HG02943 (cell line): ENCODE measurements around the gene NXPH1.

Source experiments
- ATAC-seq: cut with Tn5 transposase; IDR thresholded peaks from one replicate; pipeline ENCODE4 v1.9.1; 2021; ENCODE audit warnings: mild to moderate bottlenecking, low read depth, moderate library complexity; ENCODE audit not compliant: unreplicated experiment

NXPH1 gene

GRCh38 chr7:8585591-8585990 lies 152.2 kb downstream of the NXPH1 start:
- no peak for ATAC-seq

DNA sequence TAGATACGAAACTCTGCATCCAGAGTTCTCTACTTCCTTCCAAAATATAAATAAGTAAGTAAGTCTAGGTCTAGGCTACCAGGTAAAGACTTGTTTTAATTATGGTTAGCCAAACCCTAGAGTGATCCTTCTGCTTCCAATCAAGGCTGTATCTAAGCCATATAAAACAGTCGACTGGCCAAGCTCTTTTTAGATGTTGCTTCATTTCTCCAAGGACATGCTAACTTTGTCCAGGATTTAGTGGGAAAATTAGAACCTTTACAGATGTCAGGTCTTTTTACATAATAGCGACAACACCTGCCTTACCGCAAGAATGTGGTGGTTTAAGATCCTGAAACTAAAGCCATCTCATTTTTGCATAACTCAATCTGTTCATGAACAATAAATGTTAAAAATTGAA lies 156.8 kb downstream of the NXPH1 start:
- no peak for ATAC-seq

DNA sequence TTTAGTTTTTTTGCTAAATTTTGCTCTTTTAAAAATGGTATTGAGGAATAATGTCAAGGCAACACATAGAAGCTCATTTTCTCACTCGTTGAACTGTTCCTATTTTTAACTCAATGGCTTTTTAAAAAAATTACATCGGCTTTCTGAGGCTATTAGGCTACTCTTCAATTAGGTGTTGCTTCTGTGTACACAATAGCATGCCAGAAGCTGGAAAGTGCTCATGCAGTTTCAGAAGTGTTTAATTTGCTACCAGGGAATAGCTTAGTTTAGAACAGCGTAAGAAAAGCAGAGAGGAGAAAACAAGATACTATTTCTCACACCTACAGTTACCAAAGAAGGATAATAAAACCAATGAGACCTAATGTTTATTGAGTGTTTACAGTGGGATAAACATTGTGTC lies 157.4 kb downstream of the NXPH1 start:
- ATAC-seq = no peak

DNA sequence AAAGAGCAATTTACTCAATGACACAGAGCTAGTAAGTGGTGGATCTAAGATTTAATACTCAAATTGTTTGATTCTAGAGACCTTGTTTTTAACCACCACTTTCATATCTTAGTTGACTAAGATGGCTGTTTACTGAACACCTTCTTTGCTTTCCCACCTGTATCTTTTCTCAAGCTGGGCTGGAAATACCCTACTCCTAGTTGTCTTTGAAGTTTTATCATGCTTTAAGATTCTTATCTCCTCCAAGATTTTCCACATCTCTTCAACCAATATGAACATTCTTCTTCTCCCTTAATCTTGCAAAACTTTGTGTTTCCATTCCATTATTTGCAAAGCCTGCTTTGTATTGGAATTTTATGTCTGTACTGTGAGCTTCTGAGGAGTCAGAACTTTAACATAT lies 157.9 kb downstream of the NXPH1 start:
- no peak for ATAC-seq

- no peak for ATAC-seq
Observed at GRCh38 chr7:8592167-8592566, 158.8 kb downstream of the NXPH1 start.

GRCh38 chr7:8594115-8594514 lies 160.7 kb downstream of the NXPH1 start:
- ATAC-seq = no peak

GRCh38 chr7:8597565-8597964 lies 164.2 kb downstream of the NXPH1 start:
- ATAC-seq = no peak

- no peak for ATAC-seq
Observed at GRCh38 chr7:8601121-8601520, 167.7 kb downstream of the NXPH1 start.

DNA sequence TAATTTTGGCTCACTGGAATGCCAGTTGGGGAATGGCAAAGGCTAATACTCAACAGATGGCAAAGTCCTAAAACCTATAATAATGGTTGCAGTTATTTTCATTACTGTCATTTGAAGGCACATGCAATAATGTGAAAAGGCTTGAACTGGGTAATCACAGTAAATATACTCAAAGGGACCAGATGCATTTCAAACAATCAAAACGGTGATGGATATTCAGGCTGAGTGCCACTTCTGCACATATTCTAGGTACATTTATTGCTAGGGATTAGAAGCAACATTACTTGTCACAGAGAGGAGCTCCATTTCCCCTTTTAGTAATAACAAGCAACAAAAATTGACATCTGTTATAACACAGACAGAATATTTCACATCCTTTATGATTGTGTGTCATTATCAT lies 171.8 kb downstream of the NXPH1 start:
- no peak for ATAC-seq

DNA sequence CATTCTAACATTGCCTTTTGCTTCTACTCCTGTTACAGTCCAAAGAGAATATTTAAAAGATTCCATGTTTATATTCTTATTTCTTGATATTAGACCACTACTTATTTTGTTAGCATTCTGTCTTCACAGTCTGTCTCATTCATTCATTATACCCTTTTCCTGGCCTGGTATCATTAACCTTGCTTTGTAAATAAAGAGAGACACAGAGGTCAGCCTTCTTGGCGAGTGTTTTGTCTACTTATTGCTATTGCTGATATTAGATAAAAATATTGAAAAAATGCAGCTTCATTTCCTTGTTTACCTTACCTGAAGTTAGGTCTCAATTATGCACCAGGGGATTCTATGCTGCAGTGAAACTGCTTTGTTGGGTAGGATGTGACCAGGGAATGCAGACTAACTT lies 179.2 kb downstream of the NXPH1 start:
- ATAC-seq = no peak

- ATAC-seq = no peak
Observed at GRCh38 chr7:8613191-8613590, 179.8 kb downstream of the NXPH1 start.

GRCh38 chr7:8615019-8615418 lies 181.6 kb downstream of the NXPH1 start:
- no peak for ATAC-seq

DNA sequence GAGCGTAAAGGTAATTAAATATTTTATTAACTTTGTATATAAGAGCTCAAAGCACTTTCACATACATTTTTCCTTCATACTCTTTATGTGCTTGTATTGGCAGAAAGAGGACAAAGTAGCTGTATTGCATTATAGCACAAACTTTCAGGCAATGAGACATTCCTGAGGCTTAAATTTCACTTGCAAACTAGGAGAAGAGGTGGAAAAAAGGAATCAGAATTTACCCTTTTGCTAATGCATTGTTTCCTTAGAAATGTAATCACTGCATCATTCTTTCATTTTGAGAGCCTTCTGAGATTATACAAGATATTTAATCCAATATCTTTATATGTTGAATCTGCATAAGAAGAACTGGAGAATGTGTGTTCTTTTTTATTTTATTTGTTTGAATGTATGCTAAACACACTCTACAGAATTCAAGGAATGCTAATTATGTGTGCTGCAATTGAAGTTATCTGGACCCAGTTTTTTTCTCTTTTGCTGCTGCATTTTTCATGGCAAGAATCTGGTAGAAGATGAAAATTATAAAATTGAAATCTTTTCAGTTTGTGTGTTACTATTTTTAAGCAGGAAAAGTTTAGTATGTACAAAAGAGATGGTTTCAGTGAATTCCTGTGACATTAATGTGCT lies 185.1 kb downstream of the NXPH1 start:
- no peak for ATAC-seq

- no peak for ATAC-seq
Observed at GRCh38 chr7:8620169-8620568, 186.8 kb downstream of the NXPH1 start.

DNA sequence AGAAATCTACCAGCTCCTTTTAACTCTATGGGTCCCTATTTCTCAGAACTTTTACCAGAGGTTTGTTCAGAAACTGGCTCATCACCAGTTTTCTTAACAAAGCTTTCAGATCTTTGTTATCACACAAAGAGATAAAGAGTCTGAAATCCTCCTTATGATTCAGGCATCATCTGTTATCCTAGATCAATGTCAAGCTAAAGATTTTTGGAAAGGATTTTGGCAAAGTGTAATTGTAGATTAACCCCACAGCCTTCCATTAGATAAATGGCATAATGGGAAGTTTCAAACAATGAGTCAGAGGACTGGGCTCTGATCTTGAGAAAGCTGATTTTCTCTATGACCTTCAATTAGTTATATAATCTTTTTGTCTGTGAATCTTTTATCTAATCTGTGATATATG lies 192.2 kb downstream of the NXPH1 start:
- ATAC-seq = no peak

DNA sequence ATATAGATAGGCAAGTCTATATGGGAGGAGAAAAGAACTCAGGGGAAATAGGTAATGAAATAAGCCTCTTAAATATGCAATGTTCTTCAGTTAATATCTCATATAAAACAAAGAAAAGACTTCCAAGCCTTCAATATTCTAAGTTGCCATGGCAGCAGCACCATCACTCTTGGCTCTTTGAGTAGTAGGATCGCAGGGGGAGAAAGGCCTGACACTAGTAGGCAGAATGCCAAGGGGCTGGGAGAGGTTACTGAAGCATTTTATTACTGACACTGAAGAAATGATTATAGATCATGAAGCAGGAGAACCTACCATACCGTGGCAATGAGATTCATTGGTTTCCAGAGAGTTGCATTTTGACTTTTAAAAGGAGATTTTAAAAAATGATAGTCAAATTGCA lies 193.9 kb downstream of the NXPH1 start:
- ATAC-seq = no peak

- no peak for ATAC-seq
Observed at GRCh38 chr7:8628656-8629055, 195.2 kb downstream of the NXPH1 start.

DNA sequence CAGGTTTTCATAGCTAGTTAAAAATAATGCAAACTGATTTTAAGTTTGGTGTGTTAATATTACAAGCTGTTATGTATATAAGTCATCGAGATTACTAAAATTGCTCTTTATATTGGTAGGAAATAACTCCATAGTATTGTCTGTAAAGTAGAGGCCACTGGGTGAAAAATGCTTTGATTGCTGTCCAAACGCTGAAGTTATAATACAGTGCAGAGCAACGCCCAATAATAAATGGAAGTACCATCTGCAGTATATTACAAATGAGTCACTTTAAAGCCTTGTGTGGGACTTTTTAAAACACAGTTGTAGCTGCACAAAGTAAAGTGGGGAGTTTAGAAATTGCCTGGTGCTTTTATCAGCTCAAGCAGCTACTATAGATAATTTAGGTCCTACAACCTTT lies 196.1 kb downstream of the NXPH1 start:
- no peak for ATAC-seq

DNA sequence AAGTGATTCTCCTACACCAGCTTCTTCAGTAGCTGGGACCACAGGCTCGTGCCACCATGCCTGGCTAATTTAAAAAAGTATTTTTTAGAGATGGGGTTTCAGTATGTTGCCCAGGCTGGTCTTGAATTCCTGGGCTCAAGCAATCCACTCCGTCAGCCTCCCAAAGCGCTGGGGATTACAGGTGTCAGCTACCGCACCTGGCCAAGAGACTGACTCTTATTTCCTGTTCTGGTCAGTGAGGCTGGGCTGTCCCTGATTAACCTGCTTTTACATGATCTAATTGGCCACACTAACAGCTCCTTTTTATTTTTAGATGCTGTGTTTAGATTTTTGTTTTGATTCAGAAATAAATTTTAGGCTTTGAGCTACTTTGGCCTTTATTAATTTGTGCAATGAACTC lies 203.9 kb downstream of the NXPH1 start:
- no peak for ATAC-seq

- ATAC-seq = no peak
Observed at GRCh38 chr7:8638076-8638475, 204.7 kb downstream of the NXPH1 start.

GRCh38 chr7:8639668-8640067 lies 206.3 kb downstream of the NXPH1 start:
- ATAC-seq = no peak

DNA sequence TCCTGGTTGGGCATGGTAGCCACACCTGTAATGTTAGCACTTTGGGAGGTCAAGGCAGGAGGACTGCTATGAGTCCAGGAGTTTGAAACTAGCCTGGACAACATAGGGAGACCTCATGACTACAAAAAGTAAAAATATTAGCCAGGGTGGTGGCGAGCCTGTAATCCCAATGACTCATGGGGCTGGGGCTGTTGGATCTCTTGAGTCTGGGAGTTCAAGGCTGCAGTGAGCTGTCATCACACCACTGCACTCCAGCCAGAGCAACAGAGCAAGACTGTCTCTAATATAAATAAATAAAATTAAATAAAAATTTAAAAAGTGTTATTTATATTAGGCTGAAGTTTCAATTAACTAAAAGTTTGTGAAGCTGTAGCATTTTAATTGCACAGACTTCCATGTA lies 207.3 kb downstream of the NXPH1 start:
- ATAC-seq = no peak
